Measurements from ENCODE around the gene MEAK7.

The MEAK7 gene

DNA sequence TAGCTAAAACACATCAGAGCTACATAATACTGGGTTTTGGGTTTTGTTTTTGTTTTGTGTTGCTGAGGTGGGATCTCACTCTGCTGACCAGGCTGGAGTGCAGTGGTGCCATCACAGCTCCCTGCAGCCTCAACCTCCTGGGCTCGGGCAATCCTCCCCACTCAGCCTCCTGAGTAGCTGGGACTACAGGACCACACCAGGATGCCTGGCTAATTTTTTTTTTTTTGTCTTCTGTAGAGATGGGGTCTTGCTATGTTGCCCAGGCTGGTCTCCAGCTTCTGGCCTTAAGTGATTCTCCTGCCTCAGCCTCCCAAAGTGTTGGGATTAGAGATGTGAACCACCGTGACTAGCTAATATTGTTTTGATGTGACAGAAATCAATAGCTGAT is 6.2 kb downstream of the MEAK7 start (continued):
- TF ChIP-seq, protein P1, sequence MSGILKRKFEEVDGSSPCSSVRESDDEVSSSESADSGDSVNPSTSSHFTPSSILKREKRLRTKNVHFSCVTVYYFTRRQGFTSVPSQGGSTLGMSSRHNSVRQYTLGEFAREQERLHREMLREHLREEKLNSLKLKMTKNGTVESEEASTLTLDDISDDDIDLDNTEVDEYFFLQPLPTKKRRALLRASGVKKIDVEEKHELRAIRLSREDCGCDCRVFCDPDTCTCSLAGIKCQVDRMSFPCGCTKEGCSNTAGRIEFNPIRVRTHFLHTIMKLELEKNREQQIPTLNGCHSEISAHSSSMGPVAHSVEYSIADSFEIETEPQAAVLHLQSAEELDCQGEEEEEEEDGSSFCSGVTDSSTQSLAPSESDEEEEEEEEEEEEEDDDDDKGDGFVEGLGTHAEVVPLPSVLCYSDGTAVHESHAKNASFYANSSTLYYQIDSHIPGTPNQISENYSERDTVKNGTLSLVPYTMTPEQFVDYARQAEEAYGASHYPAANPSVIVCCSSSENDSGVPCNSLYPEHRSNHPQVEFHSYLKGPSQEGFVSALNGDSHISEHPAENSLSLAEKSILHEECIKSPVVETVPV (CRISPR knock-in tag; IDR thresholded peaks at IDR 0.05) = no peak
- no peak for TF ChIP-seq ZNF565 (CRISPR knock-in tag; conservative IDR thresholded peaks at IDR 0.05; ENCODE audit: low read depth)

DNA sequence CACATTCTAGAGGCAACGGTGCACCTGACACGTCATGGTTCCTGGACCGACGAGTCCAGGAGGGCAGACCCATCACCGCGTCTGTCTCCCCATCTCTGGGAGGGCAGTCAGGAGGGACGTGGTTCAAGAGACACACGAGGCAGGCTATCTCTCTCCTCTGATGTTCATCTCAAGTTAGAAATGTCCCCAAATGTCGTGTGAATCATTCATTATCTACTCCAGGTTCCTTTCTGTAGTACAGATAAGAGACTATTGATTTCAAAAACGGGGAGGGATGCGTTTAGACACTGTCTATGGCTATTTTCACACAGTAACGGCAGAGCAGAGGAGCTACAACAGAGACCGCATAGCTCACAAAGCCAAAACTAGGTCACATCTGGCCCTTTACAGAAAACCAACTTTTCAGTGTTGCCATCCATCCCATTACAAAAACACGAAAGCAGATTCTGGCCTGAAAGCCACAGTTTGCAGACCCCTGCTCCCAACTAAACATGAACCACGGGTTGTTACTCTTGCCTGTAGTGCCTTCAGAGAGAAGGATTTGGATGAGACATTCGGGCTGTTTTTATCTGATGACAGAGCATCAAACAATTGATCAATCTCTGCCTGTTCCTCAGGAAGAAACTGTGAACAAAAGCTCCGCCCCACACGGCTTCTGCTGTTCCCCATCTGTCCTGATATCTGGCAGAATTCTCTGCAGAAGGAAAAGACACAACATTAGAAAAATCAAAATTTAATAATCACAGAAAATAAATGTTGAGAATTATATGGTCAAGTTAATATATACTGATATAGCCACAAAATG is 6.8 kb downstream of the MEAK7 start:
- TF ChIP-seq BACH2 (CRISPR knock-in tag; IDR thresholded peaks at IDR 0.05; ENCODE audit: borderline replicate concordance) = no peak
- no peak for TF ChIP-seq ESRRG (CRISPR knock-in tag; IDR thresholded peaks at IDR 0.05)
- no peak for TF ChIP-seq OSR1 (CRISPR knock-in tag; IDR thresholded peaks at IDR 0.05)
- TF ChIP-seq GLIS3 (CRISPR knock-in tag; IDR thresholded peaks at IDR 0.05) = no peak
- no peak for TF ChIP-seq TCF4 (CRISPR knock-in tag; IDR thresholded peaks at IDR 0.05; ENCODE audit: borderline replicate concordance)
- TF ChIP-seq RARB (CRISPR knock-in tag; IDR thresholded peaks at IDR 0.05) = no peak
- TF ChIP-seq ZFP30 (CRISPR knock-in tag; IDR thresholded peaks at IDR 0.05) = no peak
- TF ChIP-seq, protein P2, sequence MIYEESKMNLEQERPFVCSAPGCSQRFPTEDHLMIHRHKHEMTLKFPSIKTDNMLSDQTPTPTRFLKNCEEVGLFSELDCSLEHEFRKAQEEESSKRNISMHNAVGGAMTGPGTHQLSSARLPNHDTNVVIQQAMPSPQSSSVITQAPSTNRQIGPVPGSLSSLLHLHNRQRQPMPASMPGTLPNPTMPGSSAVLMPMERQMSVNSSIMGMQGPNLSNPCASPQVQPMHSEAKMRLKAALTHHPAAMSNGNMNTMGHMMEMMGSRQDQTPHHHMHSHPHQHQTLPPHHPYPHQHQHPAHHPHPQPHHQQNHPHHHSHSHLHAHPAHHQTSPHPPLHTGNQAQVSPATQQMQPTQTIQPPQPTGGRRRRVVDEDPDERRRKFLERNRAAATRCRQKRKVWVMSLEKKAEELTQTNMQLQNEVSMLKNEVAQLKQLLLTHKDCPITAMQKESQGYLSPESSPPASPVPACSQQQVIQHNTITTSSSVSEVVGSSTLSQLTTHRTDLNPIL (CRISPR knock-in tag; IDR thresholded peaks at IDR 0.05; ENCODE audit: low read depth) = no peak

DNA sequence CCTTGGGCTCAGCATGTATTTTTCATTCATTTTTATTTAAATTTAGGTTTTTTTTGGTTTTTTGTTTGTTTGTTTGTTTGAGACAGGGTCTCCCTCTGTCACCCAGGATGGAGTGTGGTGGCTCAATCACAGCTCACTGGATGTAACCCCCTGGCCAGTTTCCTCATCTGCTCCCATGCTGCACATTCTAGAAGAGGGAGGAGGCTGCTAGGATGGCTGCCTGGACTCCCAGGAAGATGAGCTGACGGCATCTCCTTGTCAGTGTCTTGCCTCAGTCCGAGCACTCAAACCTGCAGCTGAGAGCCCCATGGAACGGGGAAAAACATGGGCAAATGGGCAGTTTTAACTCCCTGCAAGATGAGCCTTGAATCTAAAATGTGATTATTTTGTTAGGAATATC is 7.5 kb downstream of the MEAK7 start:
- TF ChIP-seq ZNF8 (CRISPR knock-in tag; IDR thresholded peaks at IDR 0.05) (no peak), TCF4 (CRISPR knock-in tag; IDR thresholded peaks at IDR 0.05; ENCODE audit: borderline replicate concordance) (no peak), OSR1 (CRISPR knock-in tag; IDR thresholded peaks at IDR 0.05) (no peak), PPARA (CRISPR knock-in tag; IDR thresholded peaks at IDR 0.05; ENCODE audit: borderline replicate concordance) (no peak), ZFP3 (CRISPR knock-in tag; IDR thresholded peaks at IDR 0.05) (no peak)
- TF ChIP-seq, protein P2 (CRISPR knock-in tag; IDR thresholded peaks at IDR 0.05; ENCODE audit: low read depth) = no peak
- ATAC-seq = no peak

More for the DNA sequence above, 6.8 kb downstream of the MEAK7 start:
- no peak for ATAC-seq

DNA sequence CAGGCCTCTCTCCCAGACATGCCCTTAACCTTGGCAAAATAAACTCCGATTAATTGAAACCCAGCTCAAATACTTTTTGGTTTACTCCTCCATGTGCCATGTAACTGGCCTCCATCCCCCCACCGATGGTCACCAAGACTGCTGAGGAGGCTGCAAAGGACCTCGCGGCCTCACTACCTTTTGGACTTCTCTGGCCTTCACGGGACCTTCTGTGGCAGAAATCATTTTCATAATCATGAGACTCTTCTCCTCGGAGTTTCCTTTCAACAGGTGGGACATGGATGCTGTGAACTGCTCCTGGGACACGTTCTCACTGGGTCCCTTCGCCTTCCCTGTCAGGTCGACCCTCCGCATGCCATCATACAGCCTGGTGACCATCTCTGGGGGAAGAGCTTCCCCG is 9.0 kb downstream of the MEAK7 start:
- no peak for ATAC-seq
- TF ChIP-seq, protein P3, sequence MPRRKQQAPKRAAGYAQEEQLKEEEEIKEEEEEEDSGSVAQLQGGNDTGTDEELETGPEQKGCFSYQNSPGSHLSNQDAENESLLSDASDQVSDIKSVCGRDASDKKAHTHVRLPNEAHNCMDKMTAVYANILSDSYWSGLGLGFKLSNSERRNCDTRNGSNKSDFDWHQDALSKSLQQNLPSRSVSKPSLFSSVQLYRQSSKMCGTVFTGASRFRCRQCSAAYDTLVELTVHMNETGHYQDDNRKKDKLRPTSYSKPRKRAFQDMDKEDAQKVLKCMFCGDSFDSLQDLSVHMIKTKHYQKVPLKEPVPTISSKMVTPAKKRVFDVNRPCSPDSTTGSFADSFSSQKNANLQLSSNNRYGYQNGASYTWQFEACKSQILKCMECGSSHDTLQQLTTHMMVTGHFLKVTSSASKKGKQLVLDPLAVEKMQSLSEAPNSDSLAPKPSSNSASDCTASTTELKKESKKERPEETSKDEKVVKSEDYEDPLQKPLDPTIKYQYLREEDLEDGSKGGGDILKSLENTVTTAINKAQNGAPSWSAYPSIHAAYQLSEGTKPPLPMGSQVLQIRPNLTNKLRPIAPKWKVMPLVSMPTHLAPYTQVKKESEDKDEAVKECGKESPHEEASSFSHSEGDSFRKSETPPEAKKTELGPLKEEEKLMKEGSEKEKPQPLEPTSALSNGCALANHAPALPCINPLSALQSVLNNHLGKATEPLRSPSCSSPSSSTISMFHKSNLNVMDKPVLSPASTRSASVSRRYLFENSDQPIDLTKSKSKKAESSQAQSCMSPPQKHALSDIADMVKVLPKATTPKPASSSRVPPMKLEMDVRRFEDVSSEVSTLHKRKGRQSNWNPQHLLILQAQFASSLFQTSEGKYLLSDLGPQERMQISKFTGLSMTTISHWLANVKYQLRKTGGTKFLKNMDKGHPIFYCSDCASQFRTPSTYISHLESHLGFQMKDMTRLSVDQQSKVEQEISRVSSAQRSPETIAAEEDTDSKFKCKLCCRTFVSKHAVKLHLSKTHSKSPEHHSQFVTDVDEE (CRISPR knock-in tag; IDR thresholded peaks at IDR 0.05) = no peak
- TF ChIP-seq BACH2 (CRISPR knock-in tag; IDR thresholded peaks at IDR 0.05; ENCODE audit: borderline replicate concordance) (no peak), ARNTL (CRISPR knock-in tag; IDR thresholded peaks at IDR 0.05; ENCODE audit: borderline replicate concordance, low read depth) (no peak), ZC3H10 (CRISPR knock-in tag; IDR thresholded peaks at IDR 0.05) (no peak), TCF4 (CRISPR knock-in tag; IDR thresholded peaks at IDR 0.05; ENCODE audit: borderline replicate concordance) (no peak)

DNA sequence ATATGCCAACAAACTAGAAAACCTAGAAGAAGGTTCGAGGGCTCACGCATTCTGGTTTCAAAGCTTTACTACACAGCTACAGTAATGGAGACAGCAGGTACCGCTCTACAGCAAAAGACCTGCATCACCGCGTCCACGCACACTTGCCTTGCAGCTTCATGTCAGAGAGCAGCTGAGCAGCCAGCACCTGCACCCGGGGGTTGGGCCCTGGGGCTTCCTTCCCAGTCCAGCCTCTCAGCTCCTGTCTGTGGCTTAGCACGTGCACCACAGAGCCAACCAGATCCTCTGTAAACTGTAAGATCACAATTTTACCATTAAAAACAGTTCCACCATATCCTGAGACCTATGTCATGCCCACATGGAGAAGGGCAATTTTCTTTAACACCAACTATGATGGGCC is 15.3 kb downstream of the MEAK7 start:
- no peak for ATAC-seq
- TF ChIP-seq ARNTL (CRISPR knock-in tag; IDR thresholded peaks at IDR 0.05; ENCODE audit: borderline replicate concordance, low read depth) (no peak), SNAI2 (CRISPR knock-in tag; IDR thresholded peaks at IDR 0.05) (no peak), ZC3H10 (CRISPR knock-in tag; IDR thresholded peaks at IDR 0.05) (no peak), ZNF565 (CRISPR knock-in tag; conservative IDR thresholded peaks at IDR 0.05; ENCODE audit: low read depth) (no peak), RARB (CRISPR knock-in tag; IDR thresholded peaks at IDR 0.05) (no peak), GLIS3 (CRISPR knock-in tag; IDR thresholded peaks at IDR 0.05) (no peak)
- TF ChIP-seq, protein P3 (CRISPR knock-in tag; IDR thresholded peaks at IDR 0.05) = no peak
- TF ChIP-seq, protein P4, sequence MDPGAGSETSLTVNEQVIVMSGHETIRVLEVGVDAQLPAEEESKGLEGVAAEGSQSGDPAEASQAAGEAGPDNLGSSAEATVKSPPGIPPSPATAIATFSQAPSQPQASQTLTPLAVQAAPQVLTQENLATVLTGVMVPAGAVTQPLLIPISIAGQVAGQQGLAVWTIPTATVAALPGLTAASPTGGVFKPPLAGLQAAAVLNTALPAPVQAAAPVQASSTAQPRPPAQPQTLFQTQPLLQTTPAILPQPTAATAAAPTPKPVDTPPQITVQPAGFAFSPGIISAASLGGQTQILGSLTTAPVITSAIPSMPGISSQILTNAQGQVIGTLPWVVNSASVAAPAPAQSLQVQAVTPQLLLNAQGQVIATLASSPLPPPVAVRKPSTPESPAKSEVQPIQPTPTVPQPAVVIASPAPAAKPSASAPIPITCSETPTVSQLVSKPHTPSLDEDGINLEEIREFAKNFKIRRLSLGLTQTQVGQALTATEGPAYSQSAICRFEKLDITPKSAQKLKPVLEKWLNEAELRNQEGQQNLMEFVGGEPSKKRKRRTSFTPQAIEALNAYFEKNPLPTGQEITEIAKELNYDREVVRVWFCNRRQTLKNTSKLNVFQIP (CRISPR knock-in tag; IDR thresholded peaks at IDR 0.05; ENCODE audit: borderline replicate concordance, low read depth) = no peak
- TF ChIP-seq, protein P5, sequence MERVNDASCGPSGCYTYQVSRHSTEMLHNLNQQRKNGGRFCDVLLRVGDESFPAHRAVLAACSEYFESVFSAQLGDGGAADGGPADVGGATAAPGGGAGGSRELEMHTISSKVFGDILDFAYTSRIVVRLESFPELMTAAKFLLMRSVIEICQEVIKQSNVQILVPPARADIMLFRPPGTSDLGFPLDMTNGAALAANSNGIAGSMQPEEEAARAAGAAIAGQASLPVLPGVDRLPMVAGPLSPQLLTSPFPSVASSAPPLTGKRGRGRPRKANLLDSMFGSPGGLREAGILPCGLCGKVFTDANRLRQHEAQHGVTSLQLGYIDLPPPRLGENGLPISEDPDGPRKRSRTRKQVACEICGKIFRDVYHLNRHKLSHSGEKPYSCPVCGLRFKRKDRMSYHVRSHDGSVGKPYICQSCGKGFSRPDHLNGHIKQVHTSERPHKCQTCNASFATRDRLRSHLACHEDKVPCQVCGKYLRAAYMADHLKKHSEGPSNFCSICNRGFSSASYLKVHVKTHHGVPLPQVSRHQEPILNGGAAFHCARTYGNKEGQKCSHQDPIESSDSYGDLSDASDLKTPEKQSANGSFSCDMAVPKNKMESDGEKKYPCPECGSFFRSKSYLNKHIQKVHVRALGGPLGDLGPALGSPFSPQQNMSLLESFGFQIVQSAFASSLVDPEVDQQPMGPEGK (CRISPR knock-in tag; IDR thresholded peaks at IDR 0.05; ENCODE audit: borderline replicate concordance) = no peak

Measured in SK-N-SH treated with all-trans-retinoic acid at 6 μM for 48 hours (cell line).